HuH-7.5 (cell line): ENCODE measurements around the gene DNMBP.
A peak's percentile ranks its signal among the peaks of the same experiment; 100 is the strongest.
"Not testable (repeated sequence)": the region's sequence is repeated elsewhere in the genome, so short reads cannot be mapped to it uniquely, and the experiment has no call there.

ENCODE experiments used
- DNase-seq: peaks from one replicate; pipeline ENCODE4 v3.0.0; 2011; ENCODE audit warnings: low spot score

The DNMBP gene

DNA sequence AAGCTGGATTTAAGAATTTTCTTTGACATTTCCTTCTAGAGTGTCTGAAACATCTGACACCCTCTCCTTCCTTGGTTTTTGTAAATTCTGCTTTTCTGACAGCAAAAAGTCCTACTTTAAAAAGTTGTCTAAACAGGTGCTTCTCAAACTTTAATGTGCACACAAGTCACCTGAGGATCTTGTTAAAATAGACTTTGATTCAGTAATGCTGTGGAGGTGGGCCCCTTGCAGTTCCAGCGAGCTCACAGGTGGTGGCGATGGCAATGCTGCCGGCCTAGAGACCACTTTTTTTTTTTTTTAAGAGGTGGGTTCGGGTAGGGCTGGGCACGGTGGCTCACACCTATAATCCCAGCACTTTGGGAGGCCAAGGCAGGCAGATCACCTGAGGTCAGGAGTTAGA is 150.2 kb downstream of the DNMBP start:
- DNase-seq, result no peak

DNA sequence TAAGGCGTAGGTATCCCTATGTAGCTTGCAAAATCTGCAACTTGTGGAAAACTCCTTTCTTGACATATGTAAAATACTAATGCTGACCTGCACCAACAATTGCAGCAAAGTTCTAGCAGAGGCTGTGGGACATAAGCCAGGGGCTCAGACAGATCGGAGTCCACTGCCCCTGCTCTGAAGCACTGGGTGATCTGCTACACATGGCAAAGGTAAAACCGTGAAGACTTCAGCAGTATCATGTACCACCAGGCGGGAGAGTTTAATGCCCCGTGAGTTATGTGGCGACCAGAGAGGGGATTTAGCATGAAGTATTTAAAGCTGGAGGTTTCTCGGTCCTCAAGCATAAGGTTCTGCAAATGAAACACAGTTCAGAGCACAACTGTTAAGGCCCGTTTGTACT is 150.9 kb downstream of the DNMBP start:
- DNase-seq, result no peak

DNA sequence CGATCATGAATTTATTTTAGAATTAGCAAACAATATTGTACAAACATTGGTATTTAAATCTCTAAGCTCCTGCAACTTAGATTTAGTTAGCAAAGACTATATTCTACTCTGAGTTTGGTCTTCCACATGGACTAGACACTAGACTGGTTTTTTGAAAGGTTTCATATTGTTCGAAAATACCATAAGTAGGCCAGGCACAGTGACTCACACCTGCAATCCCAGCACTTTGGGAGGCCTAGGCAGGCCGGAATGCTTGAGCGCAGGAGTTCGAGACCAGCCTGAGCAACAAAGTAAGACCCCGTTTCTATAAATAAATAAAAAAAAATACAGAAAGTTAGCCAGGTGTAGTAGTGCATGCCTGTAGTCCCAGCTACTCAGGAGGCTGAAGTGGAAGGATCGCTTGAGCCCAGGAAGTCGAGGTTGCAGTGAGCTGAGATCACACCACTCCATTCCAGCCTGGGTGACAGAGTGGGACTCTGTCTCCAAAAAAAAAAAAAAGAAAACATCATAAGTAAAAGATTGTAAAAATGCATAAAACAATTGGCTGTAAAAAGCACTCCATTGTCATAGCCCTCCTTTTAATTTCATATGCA is 154.2 kb downstream of the DNMBP start:
- DNase-seq, result no peak

DNA sequence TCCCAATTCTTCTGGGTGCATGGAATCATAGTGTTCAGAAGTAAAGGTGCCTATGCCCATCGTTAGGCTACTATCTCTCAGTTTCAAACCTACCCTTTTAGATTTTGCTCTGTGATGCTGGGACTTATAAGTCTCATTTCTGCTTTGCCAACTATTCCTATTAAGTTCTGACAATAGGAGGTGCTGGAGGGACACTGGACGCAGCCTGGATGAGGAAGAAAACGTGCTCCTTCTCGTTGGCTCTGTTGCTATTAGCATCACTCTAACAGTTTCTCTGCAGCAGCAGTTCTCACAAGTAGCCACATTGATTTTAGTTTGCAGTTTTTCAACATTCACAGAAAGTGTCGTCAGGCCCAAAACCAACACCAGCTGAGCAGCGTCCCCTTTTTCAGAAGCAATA is 154.9 kb downstream of the DNMBP start:
- DNase-seq, result no peak

DNA sequence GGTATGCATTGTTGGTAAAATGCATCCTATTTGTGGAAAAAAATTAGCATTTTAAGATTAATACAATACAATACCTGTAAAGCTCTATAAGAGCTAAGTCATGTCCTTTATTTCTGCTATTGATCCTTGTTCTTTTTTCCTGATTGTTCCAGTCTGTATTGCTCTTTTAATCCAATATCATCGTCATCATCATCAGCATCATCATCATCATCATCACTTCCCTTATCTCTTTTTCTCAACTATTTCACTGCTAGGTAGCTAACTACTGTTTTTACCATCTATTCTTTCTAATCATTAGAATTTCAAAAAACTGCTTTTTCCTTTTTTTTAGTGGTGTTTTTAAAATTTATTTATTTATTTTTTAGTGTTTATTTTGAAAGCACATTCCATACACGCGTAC is 156.1 kb downstream of the DNMBP start:
- DNase-seq, result no peak

DNA sequence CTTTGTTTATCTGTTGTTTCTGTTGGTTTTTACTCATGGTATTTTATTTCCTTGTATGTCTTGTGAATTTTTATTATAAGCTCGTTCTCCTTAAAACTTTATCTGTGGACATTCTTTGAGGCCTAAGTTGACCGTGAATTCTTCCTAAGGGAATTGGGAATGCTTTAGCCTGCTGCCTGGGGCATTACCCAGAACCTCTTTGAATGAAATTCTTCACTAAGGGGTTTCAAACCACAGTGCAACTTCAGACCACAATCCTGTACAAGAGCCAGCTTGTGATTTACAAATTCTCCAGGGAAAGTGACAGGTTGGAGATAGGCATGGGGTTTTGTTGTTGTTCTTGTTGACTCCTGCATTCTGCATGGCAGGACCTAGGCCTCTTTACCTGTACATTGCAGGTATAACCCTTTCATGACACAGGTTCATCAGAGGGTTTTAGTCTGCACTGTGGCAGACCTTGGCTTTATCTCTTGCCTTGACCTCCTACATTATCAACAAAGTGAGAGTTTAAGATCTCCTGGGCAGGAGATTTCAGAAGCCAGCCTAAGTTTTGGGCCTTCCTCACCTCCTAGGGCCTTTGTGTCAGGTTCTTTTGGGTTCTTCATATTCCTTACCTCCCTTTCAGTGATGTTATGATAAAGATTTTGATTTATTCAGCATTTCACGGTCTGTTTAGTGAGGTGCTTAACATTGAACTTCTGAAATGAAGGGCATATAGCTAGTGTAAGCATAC is 157.1 kb downstream of the DNMBP start:
- no peak for DNase-seq

DNA sequence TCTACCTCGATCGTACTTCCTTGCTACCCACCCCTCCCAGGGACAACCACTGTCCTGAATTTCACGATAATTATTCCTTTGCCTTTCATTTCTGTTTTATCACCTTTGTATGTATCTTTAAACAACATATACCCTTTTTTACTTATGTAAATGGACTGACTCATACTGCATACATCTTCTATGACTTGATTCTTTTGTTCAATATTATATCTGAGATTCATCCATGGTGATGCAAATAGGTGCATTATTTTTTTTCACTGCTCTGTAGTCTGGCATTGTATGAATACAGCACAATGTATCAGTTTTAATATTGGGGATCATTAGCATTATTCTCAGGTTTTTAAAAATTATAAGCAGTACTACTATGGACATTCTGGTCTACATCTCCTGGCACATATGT is 157.9 kb downstream of the DNMBP start:
- DNase-seq, result no peak

DNA sequence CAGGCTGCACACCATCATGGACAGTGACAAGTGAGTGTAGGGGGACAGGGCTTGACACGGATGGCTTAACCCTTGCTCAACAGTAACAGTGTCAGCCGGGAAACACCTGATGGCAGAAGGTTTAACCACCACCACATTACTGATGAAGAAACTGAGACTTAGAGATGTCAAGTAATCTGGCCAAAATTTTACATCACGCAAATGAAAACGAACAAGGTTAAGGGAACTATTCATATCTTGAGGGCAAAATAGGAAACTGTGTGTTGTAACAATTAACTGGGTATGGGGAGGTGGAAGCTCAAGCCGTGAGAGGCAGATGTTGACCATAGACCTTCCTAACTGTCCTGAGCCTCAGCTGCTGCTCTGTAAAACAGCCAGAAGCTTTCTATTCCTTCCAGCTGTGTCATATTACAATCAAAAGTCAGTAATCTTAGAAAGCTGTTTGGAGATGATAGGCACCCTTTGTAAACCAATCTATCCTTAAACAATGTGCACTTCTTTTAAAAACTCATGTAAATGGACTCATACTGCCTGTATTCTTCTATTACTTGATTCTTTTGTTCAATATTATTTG is 158.9 kb downstream of the DNMBP start:
- DNase-seq, result no peak

DNA sequence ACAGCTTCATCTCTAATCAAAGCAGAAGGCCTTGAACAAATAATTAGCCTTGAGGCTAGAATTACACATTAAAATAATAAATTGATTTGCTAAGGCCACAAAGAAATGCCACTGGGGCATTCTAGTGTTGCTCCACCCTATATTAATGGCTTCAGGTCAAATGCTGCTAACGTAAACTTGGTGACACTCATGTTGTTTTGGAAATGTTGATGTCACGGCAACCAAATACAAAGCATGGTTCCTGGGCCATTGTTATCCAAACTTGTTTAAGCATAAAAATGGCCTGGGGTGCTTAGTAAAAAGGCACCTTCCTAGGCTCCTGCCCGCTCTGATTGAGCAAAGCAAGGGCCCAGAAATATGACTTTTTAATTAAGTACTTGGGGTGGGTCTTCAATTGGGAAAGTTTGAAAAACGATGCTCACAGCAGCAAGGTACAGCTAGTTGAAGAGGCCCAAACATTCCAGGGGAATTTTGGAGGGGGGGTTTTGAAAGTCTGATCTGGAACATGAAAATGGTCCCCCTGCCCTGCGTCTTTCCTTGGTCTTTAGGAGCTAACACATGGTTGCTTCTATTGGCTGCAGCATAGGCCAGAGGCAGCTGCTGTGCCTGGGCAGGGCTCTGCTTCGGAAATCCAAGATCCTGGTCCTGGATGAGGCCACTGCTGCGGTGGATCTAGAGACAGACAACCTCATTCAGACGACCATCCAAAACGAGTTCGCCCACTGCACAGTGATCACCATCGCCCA is 159.6 kb downstream of the DNMBP start:
- DNase-seq, result no peak

DNA sequence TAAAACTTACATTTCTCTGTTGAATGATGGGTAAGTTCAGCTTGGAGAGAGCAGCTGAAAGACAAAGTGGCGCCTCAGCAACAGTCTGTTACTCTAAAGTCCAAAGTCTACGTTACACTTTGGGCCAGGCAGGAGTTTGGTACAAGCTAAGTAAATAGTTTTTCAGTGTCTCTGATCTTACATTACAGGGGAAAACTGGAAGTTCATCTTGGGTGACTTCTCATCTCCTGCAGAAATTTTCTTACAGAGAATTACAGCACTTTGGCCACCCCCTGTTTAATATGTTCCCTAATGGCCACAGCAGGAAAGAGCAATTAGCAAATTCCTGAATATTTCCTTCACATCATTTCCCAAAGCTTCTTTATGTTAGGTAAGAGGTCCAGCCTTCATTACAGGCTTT is 160.2 kb downstream of the DNMBP start:
- no peak for DNase-seq

DNA sequence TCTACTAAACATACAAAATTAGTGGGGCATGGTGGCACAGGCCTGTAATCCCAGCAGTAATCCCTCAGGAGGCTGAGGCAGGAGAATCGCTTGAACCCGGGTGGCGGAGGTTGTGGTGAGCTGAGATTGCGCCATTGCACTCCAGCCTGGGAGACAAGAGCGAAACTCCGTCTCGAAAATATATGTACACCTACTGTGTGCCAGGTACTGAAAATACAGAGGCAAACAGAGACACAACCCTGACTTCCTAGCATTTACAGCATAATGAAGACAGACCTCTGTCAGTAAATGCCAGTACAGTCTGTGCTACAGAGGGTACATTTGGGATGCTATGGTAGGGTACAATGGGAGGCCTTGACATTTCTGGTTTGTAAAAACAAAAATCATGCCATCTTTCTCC is 160.7 kb downstream of the DNMBP start:
- no peak for DNase-seq

DNA sequence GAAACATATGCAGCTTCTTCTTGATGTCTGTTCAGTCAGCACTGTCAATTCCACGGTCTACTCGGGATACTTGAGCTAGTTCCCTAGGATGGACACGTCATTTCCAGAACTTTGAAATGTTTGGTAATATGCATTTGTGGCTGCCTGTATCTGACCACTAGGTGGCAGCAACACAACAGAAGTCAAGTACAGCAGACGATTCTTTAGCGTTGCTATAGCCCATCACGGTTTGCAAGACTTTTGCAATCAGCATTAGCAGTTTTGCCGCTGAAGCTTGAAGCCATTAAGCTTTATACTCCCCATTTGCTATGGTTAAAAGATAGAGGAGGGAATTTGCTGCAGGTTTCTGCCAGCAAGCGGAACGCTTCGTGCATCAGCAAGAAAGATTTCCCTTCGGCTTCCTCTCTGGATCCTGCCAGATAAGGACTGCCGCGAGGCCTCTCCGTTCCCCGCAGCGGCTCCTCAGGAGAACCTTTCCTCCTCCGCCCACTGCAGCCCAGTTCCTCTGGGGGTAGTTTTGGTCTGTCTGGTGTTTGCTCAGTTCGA is 163.8 kb downstream of the DNMBP start:
- DNase-seq, result peak; percentile 56

DNA sequence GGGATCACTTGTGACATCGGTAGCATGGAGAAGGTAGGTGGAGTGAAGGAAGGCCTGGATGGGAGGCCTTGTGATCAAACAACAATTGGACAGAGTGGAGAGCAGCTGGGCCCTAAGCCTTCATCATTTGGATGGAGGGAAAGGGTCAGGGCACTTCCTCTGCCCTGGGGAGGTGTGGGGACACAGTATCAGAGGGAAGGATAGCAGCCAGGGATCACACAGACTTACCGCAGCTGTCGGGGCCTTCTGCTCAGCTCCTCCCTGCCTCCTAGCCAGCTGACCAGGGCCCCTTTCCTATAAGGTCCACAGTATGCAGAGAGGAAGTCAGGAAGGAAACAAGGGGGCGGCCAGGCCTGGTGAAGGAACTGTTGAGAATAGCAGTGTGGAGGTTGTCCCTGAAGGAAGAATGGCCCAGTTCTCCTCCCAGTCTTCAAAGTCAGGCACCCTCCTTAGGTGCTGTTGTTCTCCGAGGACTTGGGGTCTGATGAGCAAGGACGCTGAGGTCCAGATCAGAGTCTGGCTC is 165.3 kb downstream of the DNMBP start:
- DNase-seq, result no peak

DNA sequence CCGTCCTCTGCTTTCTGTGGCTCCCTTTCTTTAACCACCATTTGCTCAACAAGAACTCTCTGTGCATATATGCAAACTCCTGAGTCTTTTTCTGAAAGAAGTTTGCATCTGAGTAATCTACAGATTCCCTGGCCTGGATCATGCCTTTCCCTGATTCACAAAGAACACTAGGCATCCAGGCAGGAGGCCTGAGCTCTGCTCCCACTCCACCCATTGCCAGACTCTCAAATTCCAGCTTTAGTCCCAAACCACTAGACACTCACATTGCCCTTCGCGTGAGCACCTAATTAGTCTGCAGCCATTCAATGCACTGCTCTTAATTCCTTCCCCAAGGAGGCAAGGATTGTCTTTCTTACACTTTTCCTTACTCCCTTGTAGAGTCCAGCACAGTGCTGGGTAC is 166.4 kb downstream of the DNMBP start:
- DNase-seq, result no peak

DNA sequence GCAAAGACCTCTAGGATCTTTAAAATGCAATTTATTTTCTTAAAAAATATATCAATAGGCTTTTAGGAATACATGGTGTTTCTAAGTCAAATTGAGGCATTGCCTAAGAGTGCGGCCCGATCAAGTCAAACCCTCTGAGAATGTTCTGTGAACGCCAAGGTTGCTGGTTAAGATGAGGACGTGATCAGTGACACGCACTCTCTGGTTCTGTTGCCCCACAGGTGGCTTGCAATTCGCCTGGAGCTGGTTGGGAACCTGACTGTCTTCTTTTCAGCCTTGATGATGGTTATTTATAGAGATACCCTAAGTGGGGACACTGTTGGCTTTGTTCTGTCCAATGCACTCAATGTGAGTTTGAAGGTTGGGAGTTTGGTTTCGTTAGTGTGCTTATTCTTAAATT is 168.0 kb downstream of the DNMBP start:
- no peak for DNase-seq

DNA sequence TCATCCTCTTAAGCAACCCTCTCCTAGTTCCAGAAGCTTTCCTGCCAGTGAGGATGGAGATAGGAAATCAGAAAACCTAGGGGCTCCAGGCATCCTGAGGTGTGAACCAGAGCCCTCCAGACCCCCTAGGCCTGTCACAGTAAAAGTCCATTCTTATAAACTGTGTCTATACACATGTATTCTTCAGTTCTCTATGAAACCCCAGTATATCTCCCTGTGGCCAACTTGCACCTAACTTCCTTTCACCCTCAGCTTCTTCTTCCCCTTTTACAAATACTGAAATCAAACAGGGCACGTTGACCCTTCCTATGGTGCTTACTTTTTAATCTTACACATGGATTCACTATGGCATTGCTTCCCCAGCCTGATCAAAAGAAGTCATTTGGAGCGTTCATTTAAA is 168.9 kb downstream of the DNMBP start:
- not testable (repeated sequence) for DNase-seq

DNA sequence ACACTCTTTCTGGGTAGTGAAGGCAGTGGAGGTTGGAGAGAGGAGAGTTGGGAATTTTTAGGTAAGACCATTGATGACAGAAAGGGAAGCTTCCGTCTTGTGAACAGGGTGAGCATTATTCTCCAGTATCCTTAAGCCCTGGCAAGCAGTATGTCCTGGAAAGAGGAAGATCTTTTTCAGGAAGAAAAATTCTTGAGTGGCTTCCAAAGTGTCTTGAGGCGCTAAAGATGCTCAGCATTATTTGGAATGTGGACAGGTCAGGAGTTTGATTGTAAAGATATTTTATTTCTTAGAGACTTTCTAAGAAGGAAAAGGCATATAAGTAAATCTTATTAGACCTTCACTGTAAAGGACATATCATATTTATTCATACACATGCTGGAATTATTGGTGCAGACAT is 173.0 kb downstream of the DNMBP start:
- DNase-seq, result no peak

DNA sequence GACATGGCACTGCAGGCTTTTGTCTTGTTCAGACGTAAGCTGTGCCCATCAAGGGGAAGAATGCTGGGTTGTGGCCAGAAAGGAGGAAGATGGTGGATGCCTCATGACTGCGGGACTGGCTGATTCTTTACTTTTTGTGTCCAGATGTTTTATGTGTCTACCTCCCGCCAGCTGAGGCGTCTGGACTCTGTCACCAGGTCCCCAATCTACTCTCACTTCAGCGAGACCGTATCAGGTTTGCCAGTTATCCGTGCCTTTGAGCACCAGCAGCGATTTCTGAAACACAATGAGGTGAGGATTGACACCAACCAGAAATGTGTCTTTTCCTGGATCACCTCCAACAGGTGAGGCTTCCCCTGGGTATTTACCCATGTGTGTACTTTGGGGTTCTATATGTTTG is 173.8 kb downstream of the DNMBP start:
- DNase-seq, result no peak

DNA sequence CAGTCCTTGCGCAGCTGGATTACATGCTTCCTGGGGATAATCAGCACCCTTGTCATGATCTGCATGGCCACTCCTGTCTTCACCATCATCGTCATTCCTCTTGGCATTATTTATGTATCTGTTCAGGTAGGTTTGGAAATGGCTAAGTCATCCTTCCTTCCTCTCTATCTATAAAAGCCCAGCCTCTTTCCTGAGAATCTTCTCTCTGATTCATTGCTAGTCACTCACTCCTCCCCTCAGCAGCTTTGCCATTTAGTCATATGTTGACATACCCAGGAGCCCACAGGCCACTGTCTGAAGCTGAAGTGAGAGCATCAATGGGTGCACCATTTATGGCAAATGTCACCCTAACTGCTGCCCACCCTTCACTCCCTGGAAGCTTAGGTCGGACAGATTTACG is 175.3 kb downstream of the DNMBP start:
- DNase-seq, result no peak

DNA sequence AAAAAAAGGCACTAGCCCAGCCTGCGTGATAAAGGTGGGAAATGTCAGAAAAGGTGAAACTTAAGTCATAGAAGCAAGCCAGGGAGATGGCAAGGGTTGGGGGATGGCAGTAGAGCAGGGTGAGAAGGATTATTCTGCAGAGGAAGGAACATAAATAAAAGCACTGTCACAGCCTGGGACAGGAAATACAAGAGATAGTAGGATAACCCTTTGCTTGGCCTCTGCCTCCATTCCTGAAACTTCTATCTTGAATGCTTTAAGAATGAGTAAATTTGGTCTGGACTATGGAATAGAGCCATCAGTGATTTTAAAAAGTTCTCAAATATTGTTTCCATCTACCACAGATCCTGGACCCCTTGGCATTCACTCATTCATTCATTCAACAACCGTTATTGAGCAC is 177.3 kb downstream of the DNMBP start:
- DNase-seq, result no peak

DNA sequence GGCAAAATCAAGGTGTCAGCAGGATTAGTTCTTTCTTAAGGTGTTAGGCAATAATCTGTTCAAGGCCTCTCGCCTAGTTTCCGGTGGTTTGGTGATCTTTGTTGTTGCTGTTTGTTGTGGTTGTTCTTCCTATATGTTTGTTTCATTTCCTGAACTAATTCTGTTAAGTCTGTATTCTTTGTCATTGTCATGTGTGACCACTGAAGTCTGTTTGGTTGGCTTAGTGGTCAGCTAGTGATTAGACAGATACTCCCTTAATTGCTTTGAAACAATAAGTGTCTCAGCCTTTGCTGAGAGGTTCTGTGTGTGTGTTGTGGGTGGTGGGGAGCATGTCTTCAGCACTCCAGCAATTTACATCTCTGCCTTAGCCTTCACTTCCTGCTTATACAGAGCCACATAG is 181.3 kb downstream of the DNMBP start:
- no peak for DNase-seq

DNA sequence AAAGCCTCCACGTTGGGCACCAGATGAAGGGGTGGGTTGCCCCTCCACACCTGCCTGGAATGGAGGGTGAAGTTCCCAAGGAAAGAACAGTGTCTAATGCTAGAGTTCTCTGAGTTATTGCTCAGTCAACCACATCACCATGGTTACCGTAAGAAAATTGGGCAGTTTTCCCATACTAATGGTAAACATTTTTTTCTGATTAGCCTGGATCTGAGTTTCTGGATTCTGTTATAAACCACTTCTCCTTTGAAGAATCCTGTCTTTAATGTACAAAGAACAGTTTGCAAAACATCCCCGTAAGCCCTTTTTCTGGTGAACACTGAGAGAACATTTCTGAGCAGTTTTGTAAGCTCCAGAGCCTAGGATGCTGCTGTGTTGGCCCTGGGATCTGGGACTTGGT is 181.8 kb downstream of the DNMBP start:
- DNase-seq, result no peak
